Uterus (tissue), 2 donors: ENCODE data around the gene SUGCT.

Source experiments
- CTCF ChIP-seq, 4 experiments: fragments of 200-600 bp in 2 of 4; fragments of 450-650 bp in 2 of 4; sonication (generic) in 2 of 4; IDR thresholded peaks; one replicate each; pipeline ENCODE4 v1.5.1; 2016 to 2019; ENCODE audit warnings: antibody characterized with exemption in 4 of 4, mild to moderate bottlenecking in 2 of 4, moderate library complexity in 1 of 4
- POLR2A ChIP-seq, 2 donors: fragments of 450-650 bp; IDR thresholded peaks; one replicate each; pipeline ENCODE4 v1.6.1; 2016; ENCODE audit warnings: antibody characterized with exemption in 2 of 2, mild to moderate bottlenecking in 1 of 2, moderate library complexity in 1 of 2

GRCh38 chr7:40299097-40299496 is 164.3 kb downstream of the SUGCT start:
- TF ChIP-seq CTCF (IDR thresholded peaks at IDR 0.05): no peak
- no peak for TF ChIP-seq POLR2A (IDR thresholded peaks at IDR 0.05)
